H1 (cell line): Measurements from ENCODE around the gene NDUFA11.

Source experiments
- CEBPB ChIP-seq: IDR thresholded peaks from 2 replicates; pipeline ENCODE4 v1.6.1; 2012; ENCODE audit warnings: low read depth, low read length
- HDAC2 ChIP-seq, 2 experiments: fragments of 300-600 bp in 1 of 2; sonication (generic) in 1 of 2; IDR thresholded peaks; 2 replicates each; pipeline ENCODE4 v1.6.1; 2011 to 2012; ENCODE audit warnings: low read depth in 2 of 2, low read length in 2 of 2, mild to moderate bottlenecking in 2 of 2, moderate library complexity in 2 of 2, borderline replicate concordance in 1 of 2, inconsistent platforms in 1 of 2
- RAD21 ChIP-seq, 2 experiments: IDR thresholded peaks in 1 of 2; conservative IDR thresholded peaks in 1 of 2; 2 replicates each; pipeline ENCODE4 v1.6.1; 2011; ENCODE audit warnings: low read depth in 2 of 2, low read length in 2 of 2, improper control_type of control experiment in 1 of 2, inconsistent platforms in 1 of 2, mild to moderate bottlenecking in 1 of 2, moderate library complexity in 1 of 2
- RNF2 ChIP-seq: fragments of 200-900, 300-1000 bp; sonication (generic); IDR thresholded peaks from 2 replicates; pipeline ENCODE4 v1.7.1; 2016; ENCODE audit warnings: borderline replicate concordance, low read depth, mild to moderate bottlenecking, antibody characterized with exemption, low read length; ENCODE audit not compliant: poor library complexity, severe bottlenecking; ENCODE audit errors: missing control alignments
- SP1 ChIP-seq: IDR thresholded peaks from 2 replicates; pipeline ENCODE4 v1.6.1; 2011; ENCODE audit warnings: low read depth, low read length
- YY1 ChIP-seq: IDR thresholded peaks from 2 replicates; pipeline ENCODE4 v1.6.1; 2011; ENCODE audit warnings: low read depth, mild to moderate bottlenecking, low read length

DNA sequence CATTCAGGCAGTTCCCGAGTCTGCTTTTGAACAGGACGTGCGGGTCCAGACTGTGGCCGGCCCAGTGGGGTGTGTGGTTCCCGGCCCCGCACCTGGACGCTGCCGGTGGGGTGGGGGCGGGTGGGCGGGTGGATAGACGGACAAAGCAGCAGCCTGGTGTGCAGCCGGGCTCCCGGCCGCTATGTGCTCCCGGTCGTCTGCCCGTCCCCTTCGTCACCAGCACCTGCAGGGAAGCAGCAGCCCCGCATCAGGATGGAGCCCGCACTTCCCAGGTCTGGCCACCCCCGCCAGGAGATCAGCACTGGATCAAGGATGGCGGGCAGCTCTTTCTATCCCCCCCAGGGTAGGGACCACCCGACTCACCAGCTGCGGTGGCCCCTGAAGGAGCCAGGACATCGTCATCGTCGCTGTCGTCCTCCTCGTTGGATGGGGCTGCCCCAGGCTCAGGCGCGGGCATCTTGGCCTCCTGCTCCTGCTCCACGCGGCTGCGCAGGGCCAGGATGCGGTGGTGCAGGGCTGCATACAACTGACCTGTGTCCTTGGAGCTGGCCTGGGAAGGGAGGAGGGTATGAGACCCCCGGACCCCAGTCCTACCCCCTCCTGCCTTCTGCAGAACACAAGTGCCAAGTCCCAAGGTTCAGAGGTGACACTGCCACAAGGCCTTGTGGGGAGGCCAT lies 14.0 kb upstream of the NDUFA11 start:
- no peak for TF ChIP-seq RAD21 (IDR thresholded peaks at IDR 0.05 in 1 of 2, conservative IDR thresholded peaks at IDR 0.05 in 1 of 2; ENCODE audit: low read depth in 2 of 2, low read length in 2 of 2)
- TF ChIP-seq YY1, result no peak
- TF ChIP-seq CEBPB, result no peak
- TF ChIP-seq HDAC2 (IDR thresholded peaks at IDR 0.05; ENCODE audit: borderline replicate concordance in 1 of 2, low read depth in 2 of 2, low read length in 2 of 2), result no peak
- TF ChIP-seq RNF2, result no peak
- TF ChIP-seq SP1, result no peak
